COR-L47 (cell line): Measurements from ENCODE around the gene CLK1.
"Not testable (repeated sequence)": the region's sequence is repeated elsewhere in the genome, so short reads cannot be mapped to it uniquely, and the experiment has no call there.

Experiments used
- DNase-seq: peaks from one replicate; lab custom pipeline; 2025; lab: John Stamatoyannopoulos, UW

The CLK1 gene

DNA sequence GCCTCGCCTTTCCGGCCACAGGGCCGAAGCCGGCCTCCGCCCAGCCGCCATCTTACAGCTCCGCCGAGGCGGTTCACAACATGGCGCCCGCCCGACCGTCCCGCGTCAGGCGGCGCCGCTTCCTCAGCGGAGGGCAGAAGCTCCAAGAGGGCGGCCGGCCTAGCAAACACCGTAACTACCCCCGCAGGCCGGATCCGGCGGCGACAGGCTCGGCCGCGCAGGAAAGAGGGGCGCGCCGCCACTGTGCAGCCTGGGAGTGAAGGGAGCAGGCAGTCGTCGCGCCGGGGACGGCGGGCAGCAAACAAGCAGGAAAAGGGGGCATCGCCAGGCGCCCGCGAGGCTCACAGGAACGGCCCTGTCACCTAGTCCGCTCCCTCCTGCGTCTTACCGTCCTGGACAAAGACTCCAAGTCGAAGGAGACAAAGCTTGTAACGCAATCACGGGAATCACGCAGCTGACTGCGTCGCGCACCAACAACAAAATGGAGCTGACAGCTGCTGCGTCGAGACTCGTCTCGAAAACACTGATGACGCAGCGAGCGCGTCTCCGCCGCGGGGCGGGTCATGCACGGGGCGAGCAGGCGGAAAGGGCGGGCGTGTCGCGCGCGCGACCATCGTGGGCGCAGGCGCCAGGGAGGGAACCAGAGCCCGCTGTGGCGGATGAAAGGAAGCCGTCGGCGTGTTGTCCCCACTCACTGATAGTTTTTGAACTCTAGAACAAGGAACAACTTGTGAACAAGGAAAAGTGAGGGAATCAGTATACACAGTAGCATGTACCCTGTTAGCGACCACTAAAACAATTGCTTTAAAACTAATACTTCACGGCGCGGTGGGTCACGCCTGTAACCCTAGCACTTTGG lies at the start of gene CLK1:
TSS of gene CLK1 (minus strand) at position 483 of the 859 bp plus-strand sequence. CDS start 2,796 bp downstream, outside the sequence.
- peak; percentile 92 for DNase-seq

DNA sequence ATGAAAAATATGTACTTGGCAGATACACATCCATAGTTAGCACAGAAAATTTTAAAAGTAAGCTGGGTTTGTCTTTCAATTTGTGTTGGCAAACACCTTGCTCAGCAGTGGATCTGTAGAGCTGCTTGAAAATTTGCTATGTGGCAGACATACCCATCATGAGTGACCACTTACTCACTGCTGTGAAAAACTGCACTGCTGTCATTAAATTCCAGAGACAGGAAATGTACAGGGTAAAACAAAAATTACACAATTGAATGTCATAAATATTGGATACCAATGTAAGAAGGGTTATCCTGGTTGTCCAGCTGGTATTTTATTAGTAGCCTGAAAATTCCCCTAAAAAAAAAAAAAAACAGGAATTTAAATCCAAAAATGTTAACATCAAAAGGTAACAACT lies 49.2 kb upstream of the CLK1 start:
- no peak for DNase-seq

DNA sequence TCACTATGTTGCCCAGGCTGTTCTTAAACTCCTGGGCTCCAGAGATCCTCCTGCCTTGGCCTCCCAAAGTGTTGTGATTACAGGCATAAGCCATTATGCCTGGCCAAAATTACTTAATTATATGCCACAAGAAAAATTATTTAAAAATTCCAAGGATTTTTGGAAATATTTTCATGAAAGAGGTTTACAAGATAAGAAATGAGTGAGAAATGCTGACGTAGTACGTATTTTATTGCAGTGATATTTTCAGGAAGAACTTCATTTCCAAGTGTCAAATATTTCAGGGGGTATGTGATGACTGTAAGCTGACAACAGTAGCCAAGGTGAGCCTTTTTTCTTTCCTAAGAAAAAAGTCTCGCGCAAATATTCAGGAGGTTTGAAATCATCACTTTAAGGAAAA lies 45.5 kb upstream of the CLK1 start:
- DNase-seq, result no peak

GRCh38 chr2:200905618-200906296 lies 41.3 kb upstream of the CLK1 start:
- DNase-seq, result peak; percentile 11

DNA sequence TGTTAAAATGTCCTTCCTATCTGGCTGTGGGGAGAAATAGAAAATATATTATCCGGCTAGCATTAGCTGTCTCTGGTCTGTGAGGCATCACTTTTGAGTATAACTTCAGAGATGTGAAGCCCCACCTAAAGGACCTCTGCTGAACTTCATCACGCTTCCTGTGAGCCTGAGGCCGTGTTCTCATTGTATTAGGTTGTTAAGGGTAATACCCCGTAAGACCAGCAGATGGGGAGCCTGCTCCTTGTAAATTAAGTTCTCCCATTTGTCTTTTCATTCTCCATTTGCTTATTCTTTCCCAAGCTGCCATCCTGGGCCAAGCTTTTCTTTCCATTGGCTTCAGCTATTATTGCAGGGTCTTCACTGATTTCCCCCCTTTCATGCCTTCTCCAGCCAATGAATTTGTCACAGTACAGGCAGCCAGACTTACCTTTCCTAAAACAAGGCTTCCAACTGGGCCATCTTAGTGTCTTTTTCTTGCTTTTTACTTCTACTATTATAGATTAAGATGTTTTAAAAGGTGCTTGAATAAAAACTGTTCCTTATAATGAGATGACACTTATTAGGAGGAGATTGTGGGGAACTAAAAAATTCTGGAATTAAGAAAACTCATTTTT lies 37.1 kb upstream of the CLK1 start:
- DNase-seq, result peak; percentile 80

GRCh38 chr2:200899482-200899881 lies 35.0 kb upstream of the CLK1 start:
- DNase-seq, result no peak

GRCh38 chr2:200888704-200889625 lies 24.5 kb upstream of the CLK1 start, which contains the start of the genes NIF3L1 and PPIL3:
TSS of gene NIF3L1 (plus strand) at chr2:200889371. CDS start at chr2:200891944, 2,573 bp downstream.
TSS of gene PPIL3 (minus strand) at chr2:200889077. CDS start at chr2:200887615, 1,462 bp downstream.
- DNase-seq, result peak; percentile 96

- DNase-seq, result not testable (repeated sequence)
Observed at GRCh38 chr2:200881715-200882249, 17.3 kb upstream of the CLK1 start.

DNA sequence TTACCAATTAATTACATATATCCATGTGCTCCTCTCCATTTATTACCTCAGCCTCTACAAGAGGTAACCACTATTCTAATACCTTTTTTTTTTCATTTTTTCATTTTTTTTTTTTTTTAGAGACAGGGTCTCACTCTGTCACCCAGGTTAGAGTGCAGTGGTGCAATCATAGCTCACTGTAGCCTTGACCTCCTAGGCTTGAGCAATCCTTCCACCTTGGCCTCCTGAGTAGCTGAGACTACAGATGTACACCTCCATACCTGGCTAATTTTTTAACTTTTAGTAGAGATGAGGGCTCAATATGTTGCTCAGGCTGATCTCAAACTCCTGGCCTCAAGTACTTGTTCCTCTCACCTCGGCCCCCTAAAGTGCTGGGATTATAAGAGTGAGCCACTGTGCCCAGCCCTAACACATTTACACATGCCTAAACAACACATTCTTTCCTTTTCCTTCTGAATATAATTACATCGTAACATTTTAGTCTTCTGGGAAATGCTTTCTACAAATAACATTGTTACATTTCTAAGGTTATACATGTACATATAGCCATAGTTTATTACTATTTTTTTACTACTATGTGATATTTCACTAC lies 13.9 kb upstream of the CLK1 start:
- no peak for DNase-seq

GRCh38 chr2:200877443-200877842 lies 13.0 kb upstream of the CLK1 start:
- no peak for DNase-seq

DNA sequence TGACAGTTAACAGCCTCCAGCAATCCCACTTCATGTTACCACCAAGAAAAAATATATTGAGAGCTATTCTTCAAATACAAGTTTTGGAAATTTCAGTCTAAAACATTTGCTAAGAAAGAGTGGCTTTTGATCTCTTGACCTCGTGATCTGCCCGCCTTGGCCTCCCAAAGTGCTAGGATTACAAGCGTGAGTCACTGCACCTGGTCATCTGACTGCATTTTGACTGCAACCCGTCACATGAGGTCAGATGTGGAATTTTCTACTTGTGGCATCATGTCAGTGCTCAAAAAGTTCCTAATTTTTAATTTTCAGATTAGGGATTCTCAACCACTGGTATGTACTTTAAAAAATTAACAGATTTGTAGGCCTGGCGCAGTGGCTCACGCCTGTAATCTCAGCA lies 9.1 kb upstream of the CLK1 start:
- DNase-seq, result no peak

GRCh38 chr2:200871151-200871550 lies 6.7 kb upstream of the CLK1 start:
- DNase-seq, result no peak

DNA sequence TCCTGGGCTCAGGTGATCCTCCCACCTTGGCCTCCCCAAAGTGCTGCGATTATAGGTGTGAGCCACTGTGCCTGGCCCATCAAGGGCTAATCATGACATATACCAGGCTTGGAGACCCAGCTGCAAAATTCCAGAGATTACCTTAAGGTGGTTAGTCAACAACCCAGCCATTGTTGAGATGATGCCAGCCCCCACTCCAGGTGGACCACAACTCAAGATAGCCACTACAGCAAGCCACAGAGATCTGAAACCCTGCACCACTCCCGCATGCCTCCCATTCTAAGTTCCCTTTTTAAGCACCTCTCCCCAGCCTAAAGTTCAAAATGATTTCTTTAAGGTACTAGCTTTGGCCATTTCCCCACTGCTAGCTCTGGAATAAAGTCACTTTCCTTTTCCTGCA lies 4.6 kb upstream of the CLK1 start:
- DNase-seq, result no peak

DNA sequence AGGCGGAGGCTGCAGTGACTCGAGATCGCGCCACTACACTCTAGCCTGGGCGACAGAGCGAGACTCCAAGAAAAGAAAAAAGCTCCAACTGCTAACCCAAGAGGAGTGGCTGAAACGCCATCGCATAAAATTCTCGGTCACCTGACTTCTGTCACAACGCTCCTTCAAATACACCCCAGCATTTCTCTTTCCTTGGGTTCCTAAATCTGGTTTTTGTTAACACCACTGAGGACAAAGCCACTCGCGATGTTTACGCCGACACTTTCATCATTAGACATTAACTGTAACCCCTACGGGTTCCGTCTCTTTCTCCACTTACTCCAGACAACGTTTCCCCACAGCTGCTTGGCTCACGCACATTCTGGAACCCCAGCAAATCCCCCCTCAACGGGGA lies 679 bp downstream of the CLK1 start:
- DNase-seq, result no peak

- DNase-seq, result no peak
Observed at GRCh38 chr2:200862532-200863000, 1.9 kb downstream of the CLK1 start.

DNA sequence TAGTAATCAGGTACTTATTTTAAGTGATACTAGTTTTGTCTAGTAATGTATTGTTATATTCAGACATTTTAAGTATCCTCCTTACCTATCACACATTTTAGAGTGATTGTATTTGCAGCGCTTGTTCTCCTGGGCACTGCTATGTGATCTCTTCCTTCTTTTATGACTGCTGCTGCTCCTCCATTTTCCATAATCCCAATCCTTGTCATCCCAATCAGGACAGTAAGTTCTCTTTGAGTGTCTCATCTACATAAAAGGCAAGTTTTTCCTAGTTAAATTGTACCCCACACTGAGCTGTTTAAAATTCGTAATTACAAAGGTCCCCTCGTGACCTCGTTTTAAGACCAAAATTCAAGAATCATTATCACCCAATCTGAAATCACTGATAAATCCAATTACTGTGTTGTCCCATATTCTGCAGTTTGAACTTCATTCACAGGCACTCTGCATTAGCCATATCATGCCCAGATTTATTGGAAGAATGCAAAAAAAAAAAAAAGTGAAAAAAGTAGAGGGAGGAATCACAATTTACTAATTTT lies 2.8 kb downstream of the CLK1 start:
- no peak for DNase-seq

DNA sequence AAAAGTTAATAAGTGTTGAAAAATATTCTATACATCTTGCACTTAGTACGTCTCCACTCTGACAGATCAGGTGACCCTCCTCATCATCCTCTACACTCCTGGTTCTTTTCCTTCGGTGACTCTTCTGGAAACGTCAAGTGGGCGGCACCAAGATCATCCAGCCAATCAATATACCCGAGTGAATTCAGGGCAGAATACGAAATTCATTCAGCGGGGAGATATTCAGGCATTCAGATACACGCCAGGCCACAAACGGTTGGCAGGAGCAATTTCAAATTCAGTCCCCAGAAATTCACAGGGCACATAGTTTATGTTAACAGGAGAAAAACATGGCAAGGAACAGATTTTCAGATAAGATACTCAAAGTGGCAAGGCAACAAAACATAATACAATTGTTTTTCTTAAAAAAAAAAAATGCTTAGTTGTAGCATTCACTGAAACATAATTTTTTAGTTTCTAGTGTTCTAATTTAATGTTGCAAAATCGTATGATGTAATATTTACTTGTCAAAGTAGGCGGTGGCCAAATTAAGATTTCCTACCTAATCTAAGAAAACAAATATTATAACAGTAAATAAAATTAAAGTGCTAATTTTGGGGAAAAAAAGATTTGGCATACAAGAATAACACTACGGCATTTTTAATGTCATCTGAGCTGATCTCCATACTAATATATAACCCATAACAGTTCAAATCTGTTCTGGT lies 4.2 kb downstream of the CLK1 start:
- no peak for DNase-seq

GRCh38 chr2:200856806-200857205 lies 7.7 kb downstream of the CLK1 start:
- DNase-seq, result no peak

DNA sequence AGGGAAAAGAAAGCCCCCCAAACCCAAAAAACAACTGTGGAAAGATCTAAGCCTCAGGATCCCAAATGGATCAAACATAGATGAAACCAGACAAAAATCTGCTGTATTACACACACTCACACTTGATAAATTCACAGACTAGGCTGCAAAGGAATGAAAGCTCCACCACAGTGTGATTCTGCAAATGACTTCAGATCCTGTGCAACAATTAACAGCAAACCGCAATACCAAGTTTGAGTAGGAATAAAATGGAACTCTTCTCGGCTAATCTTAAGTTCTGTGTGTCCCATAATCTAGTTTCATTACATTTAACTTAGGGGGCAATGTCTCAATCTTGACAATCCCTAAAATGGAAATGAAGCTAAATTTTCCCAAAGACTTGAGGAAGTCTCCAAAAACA lies 11.9 kb downstream of the CLK1 start:
- no peak for DNase-seq
